ENCODE data around the gene DUSP15. TPM values are rescaled to one million over a fixed set of nuclear protein-coding genes. Genes with fewer than 3 reads are reported as not detected.

Gene DUSP15
- total RNA-seq, 1 donor from 2014 or later, result 13.0 TPM

GRCh38 chr20:31901615-31902014 is 31.3 kb upstream of the DUSP15 start:
- H3K4me1 ChIP-seq, result no peaks in the 10 kb centered on the region
- no peak overlapping the region for H3K4me3 ChIP-seq
- H3K27ac ChIP-seq, result no peak overlapping the region
- intact Hi-C loops (cut with DNase I), result no loop called here
- no peaks in the 10 kb centered on the region for H3K27me3 ChIP-seq
- no peaks in the 10 kb centered on the region for H3K9me3 ChIP-seq
- no peak for DNase-seq (ENCODE audit: low spot score in 2 of 2)
- H3K36me3 ChIP-seq, result no peaks in the 10 kb centered on the region
- TF ChIP-seq, protein P1, sequence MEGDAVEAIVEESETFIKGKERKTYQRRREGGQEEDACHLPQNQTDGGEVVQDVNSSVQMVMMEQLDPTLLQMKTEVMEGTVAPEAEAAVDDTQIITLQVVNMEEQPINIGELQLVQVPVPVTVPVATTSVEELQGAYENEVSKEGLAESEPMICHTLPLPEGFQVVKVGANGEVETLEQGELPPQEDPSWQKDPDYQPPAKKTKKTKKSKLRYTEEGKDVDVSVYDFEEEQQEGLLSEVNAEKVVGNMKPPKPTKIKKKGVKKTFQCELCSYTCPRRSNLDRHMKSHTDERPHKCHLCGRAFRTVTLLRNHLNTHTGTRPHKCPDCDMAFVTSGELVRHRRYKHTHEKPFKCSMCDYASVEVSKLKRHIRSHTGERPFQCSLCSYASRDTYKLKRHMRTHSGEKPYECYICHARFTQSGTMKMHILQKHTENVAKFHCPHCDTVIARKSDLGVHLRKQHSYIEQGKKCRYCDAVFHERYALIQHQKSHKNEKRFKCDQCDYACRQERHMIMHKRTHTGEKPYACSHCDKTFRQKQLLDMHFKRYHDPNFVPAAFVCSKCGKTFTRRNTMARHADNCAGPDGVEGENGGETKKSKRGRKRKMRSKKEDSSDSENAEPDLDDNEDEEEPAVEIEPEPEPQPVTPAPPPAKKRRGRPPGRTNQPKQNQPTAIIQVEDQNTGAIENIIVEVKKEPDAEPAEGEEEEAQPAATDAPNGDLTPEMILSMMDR (IDR thresholded peaks at IDR 0.05), result no peak

DNA sequence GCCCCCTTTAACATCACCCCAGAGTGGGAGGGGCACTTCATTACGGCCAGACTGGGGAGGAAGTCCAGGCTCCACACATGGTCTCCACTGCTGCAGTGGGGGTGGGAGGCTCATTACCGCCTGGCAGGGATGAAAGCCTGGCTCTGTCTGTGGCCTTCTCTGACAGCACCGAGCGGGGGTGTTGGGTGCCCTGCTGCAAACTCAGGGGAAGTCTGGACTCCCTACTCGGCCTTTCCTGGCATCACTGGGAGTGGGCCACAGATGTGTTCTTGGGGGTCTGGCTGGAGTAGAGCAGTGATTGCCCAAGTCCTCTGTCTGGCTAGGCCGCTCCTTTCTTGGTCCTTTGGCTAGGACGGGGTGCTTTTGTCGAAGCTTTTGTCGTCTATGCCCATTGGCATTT is 27.2 kb upstream of the DUSP15 start:
- Histone ChIP-seq H3K27ac (no peak overlapping the region), H3K4me1 (no peaks in the 10 kb centered on the region), H3K9me3 (no peaks in the 10 kb centered on the region), H3K36me3 (no peaks in the 10 kb centered on the region), H3K4me3 (no peak overlapping the region), H3K27me3 (no peaks in the 10 kb centered on the region)
- no peak for DNase-seq (ENCODE audit: low spot score in 2 of 2)
- TF ChIP-seq, protein P1 (IDR thresholded peaks at IDR 0.05), result no peak
- intact Hi-C loops (cut with DNase I), result no loop called here

- TF ChIP-seq, protein P1 (IDR thresholded peaks at IDR 0.05), result no peak
- peak overlapping the region in 1 of 2 donors; percentile 65 for H3K27ac ChIP-seq
Measured at GRCh38 chr20:31896049-31896448, 25.7 kb upstream of the DUSP15 start.

DNA sequence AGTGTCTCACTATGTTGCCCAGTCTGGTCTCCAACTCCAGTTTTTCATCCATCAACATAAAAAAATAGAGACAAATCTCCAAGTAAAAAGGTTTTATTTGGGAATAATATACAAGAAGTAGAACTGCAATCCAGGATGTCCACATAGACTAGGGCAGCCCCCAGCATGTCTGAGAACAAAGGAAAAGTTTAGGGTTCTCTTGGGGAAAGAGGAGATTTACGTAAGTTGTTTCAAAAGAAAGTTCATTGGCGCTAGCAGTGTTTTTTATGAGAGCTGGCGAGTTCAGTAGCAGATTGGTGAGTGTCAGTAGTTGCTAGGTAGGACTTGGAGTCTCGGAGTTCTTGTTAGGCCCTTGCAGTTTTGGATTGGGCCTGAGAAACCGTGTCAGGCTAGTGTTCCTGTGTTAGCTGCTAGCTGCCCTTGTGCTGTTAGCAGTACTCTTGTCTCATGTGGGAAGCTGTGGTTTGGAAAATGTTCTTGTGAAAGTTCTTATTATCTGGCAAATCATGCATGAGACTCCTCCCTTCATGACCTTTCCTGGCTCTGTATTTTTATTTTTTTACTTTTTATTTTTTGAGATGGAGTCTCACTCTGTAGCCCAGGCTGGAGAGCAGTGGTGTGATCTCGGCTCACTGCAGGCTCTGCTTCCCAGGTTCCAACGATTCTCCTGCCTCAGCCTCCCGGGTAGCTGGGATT is 24.8 kb upstream of the DUSP15 start:
- intact Hi-C loops (cut with DNase I), result no loop called here
- Histone ChIP-seq H3K36me3 (no peaks in the 10 kb centered on the region), H3K4me3 (no peak overlapping the region), H3K4me1 (no peaks in the 10 kb centered on the region), H3K9me3 (no peaks in the 10 kb centered on the region), H3K27ac (peak overlapping the region; percentile 36 to 65), H3K27me3 (no peaks in the 10 kb centered on the region)
- TF ChIP-seq, protein P1 (IDR thresholded peaks at IDR 0.05), result no peak
- DNase-seq (ENCODE audit: low spot score in 2 of 2), result peak; percentile 44 to 87

More at GRCh38 chr20:31896049-31896448, 25.7 kb upstream of the DUSP15 start:
- H3K4me1 ChIP-seq, result no peaks in the 10 kb centered on the region
- no peaks in the 10 kb centered on the region for H3K9me3 ChIP-seq
- intact Hi-C loops (cut with DNase I), result no loop called here
- H3K4me3 ChIP-seq, result no peak overlapping the region
- H3K36me3 ChIP-seq, result no peaks in the 10 kb centered on the region
- H3K27me3 ChIP-seq, result no peaks in the 10 kb centered on the region
- DNase-seq (ENCODE audit: low spot score in 2 of 2), result no peak

DNA sequence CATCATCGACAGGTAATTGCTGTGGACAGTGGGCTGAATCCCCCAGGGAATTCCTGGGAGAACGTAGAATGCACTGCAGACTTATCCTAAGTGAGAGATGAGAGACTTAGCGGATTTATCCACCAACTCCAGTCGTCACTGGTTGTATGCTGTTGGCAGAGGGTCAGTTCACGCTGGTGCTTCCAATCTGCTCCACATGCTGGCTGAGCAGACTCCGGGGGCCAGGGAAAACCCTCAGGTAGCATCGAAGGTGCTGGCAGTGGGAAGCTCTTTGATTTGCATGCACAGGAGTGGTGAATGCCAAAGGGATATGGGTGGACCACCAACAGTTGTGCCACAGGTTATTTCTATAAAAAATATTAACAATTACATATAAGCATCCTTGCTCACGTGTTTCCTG is 20.3 kb upstream of the DUSP15 start:
- Histone ChIP-seq H3K4me1 (no peaks in the 10 kb centered on the region), H3K36me3 (no peaks in the 10 kb centered on the region), H3K27me3 (no peaks in the 10 kb centered on the region), H3K27ac (no peak overlapping the region), H3K4me3 (no peak overlapping the region), H3K9me3 (no peaks in the 10 kb centered on the region)
- TF ChIP-seq, protein P1 (IDR thresholded peaks at IDR 0.05), result no peak
- intact Hi-C loops (cut with DNase I), result no loop called here
- DNase-seq (ENCODE audit: low spot score in 2 of 2), result no peak

Data from ascending aorta (tissue), 2 donors.